Body of pancreas (tissue), 4 donors: ENCODE data around the gene KIF6. TPM values are rescaled to one million over a fixed set of nuclear protein-coding genes. Genes with fewer than 3 reads are reported as not detected.

ENCODE experiments used
- ATAC-seq: fragments of 150-250 bp; one replicate; pipeline ENCODE4 v1.9.1; 2016
- DNase-seq, 4 donors: peaks; one replicate each; pipeline ENCODE4 v3.0.0-alpha.2; 2019
- H3K27ac ChIP-seq, 4 donors: fragments of 200-600 bp; sonication (generic); 1 replicate in 3 of 4; 2 replicates in 1 of 4; pipeline versions ENCODE4 v1.5.1 to v1.6.1; 2016 to 2019; ENCODE audit warnings: mild to moderate bottlenecking in 1 of 4, mixed read lengths in 1 of 4, moderate library complexity in 1 of 4
- H3K27me3 ChIP-seq, 2 donors: fragments of 200-600 bp; sonication (generic); one replicate each; pipeline ENCODE4 v1.6.0; 2016; ENCODE audit warnings: mild to moderate bottlenecking in 1 of 2
- H3K36me3 ChIP-seq, 2 donors: fragments of 200-600 bp; sonication (generic); replicated peaks in 1 of 2; 2 replicates each; pipeline ENCODE4 v1.5.1; 2016; ENCODE audit warnings: low read depth in 2 of 2; ENCODE audit not compliant: insufficient read depth in 1 of 2
- H3K4me1 ChIP-seq: fragments of 200-600 bp; sonication (generic); one replicate; pipeline ENCODE4 v1.6.0; 2016
- H3K4me3 ChIP-seq, 2 donors: fragments of 200-600 bp; sonication (generic); 1 replicate in 1 of 2; 2 replicates in 1 of 2; pipeline ENCODE4 v1.5.1; 2016 to 2019
- H3K9me3 ChIP-seq, 3 donors: fragments of 200-600 bp; sonication (generic); 1 replicate in 2 of 3; 2 replicates in 1 of 3; pipeline ENCODE4 v1.5.1; 2016
- POLR2A ChIP-seq, 3 donors: fragments of 450-650 bp; IDR thresholded peaks; one replicate each; pipeline ENCODE4 v1.6.1; 2016; ENCODE audit warnings: antibody characterized with exemption in 3 of 3, mild to moderate bottlenecking in 2 of 3
- WGBS, 2 donors: methylation state at CpG; one replicate each; pipeline ENCODE4 v1.1.5; 2017; 5-methylcytosine and 5-hydroxymethylcytosine counted together
- intact Hi-C: fragments of 100-400 bp; cut with DNase I; formaldehyde crosslinking; loops from one replicate; pipeline ENCODE4 v1.15.1; 2023
- total RNA-seq, 2 donors: library from RNA; depleted of rRNA; stranded (reverse); fragments of >200 nt; gene quantifications; one replicate each; pipeline ENCODE4 v1.1.0, GENCODE V29; 2016
- TF ChIP-seq, protein P1 (sequence below), 7 experiments: fragments of 450-650 bp in 4 of 7; fragments of 200-600 bp in 3 of 7; sonication (generic) in 3 of 7; IDR thresholded peaks; one replicate each; pipeline ENCODE4 v1.5.1; 2016 to 2019; ENCODE audit warnings: antibody characterized with exemption in 7 of 7

Gene KIF6
- total RNA-seq, 2 donors from 2014 or later = not detected

- peaks cover 33% of the 10 kb centered on the region for H3K4me1 ChIP-seq
- intact Hi-C loops = no loop called here
- DNase-seq (peak; percentile 27 to 54 (median 44)), ATAC-seq (no peak)
- H3K4me3 ChIP-seq = no peak overlapping the region
- no peak overlapping the region for H3K27ac ChIP-seq
- TF ChIP-seq POLR2A (IDR thresholded peaks at IDR 0.05) = no peak
- TF ChIP-seq, protein P1, sequence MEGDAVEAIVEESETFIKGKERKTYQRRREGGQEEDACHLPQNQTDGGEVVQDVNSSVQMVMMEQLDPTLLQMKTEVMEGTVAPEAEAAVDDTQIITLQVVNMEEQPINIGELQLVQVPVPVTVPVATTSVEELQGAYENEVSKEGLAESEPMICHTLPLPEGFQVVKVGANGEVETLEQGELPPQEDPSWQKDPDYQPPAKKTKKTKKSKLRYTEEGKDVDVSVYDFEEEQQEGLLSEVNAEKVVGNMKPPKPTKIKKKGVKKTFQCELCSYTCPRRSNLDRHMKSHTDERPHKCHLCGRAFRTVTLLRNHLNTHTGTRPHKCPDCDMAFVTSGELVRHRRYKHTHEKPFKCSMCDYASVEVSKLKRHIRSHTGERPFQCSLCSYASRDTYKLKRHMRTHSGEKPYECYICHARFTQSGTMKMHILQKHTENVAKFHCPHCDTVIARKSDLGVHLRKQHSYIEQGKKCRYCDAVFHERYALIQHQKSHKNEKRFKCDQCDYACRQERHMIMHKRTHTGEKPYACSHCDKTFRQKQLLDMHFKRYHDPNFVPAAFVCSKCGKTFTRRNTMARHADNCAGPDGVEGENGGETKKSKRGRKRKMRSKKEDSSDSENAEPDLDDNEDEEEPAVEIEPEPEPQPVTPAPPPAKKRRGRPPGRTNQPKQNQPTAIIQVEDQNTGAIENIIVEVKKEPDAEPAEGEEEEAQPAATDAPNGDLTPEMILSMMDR (IDR thresholded peaks at IDR 0.05) = peak in 3 of 7 experiments; percentile 9 to 32 (median 15)
- WGBS, 2 donors = 17 to 28% methylated on average over 3 of the region's 3 CpGs
- H3K36me3 ChIP-seq = no peaks in the 10 kb centered on the region
- H3K27me3 ChIP-seq = no peaks in the 10 kb centered on the region
- no peaks in the 10 kb centered on the region for H3K9me3 ChIP-seq
These were observed 349.8 kb downstream of the KIF6 start for GRCh38 chr6:39375405-39375804.

DNA sequence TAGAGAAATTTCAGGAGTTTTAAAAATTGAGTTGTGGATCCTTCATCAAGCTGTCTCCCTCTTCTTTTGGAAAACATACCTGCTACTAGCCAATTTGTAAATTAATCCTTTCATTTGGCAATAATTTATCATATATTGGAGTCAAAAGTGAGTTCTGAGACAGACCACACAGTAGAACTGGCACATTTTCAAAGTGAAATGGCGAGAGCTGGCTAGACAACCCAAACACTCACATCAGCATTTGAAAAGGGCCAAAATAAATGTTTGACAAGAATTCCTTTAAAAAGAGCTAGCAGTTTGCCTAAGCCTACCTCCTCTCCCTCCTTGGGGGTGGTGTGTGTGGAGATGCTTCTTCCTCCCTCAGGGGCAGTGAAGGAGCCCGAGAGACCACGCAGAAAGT is 354.8 kb downstream of the KIF6 start:
- intact Hi-C loops = no loop called here
- Histone ChIP-seq H3K36me3 (no peaks in the 10 kb centered on the region), H3K9me3 (no peaks in the 10 kb centered on the region), H3K27me3 (no peaks in the 10 kb centered on the region), H3K4me1 (peaks cover 5% of the 10 kb centered on the region), H3K27ac (no peak overlapping the region), H3K4me3 (no peak overlapping the region)
- TF ChIP-seq, protein P1 (IDR thresholded peaks at IDR 0.05) = no peak
- TF ChIP-seq POLR2A (IDR thresholded peaks at IDR 0.05) = no peak
- ATAC-seq (no peak), DNase-seq (no peak)
- 70 to 71% methylated on average over 3 of the region's 3 CpGs for WGBS, 2 donors

DNA sequence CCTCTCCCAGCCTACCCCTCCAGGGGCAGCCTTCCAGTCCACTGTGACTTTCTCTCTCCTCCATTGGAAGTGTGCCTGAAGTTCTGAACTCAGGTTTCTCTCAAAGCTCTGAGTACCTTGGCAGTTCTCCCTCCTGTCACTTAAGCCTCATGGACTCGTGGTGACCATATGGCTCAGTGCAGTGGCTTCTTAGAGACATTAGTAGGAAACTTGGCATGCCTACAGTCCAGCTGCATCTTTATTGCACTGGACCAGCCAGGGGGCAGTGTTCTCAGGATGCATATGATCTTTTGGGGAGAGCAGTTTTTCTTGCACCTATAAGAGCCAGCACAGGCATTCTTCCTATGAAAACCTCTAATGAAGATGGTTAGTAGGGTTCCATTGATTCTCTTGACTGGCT is 355.2 kb downstream of the KIF6 start:
- no peak overlapping the region for H3K4me3 ChIP-seq
- DNase-seq = peak; percentile 32 to 56 (median 34)
- no peak for ATAC-seq
- H3K27me3 ChIP-seq = no peaks in the 10 kb centered on the region
- peaks cover under 1% of the 10 kb centered on the region for H3K4me1 ChIP-seq
- TF ChIP-seq, protein P1 (IDR thresholded peaks at IDR 0.05) = peak in 6 of 7 experiments; percentile 12 to 39 (median 26)
- no peak for TF ChIP-seq POLR2A (IDR thresholded peaks at IDR 0.05)
- H3K9me3 ChIP-seq = no peaks in the 10 kb centered on the region
- H3K27ac ChIP-seq = no peak overlapping the region
- intact Hi-C loops = loop anchor here (5.0 kb wide), 1 partner anchor 522 kb away; no protein-coding TSS in a partner anchor
- no peaks in the 10 kb centered on the region for H3K36me3 ChIP-seq
- WGBS, 2 donors = 10 to 30% methylated on average over 1 of the region's 1 CpG

DNA sequence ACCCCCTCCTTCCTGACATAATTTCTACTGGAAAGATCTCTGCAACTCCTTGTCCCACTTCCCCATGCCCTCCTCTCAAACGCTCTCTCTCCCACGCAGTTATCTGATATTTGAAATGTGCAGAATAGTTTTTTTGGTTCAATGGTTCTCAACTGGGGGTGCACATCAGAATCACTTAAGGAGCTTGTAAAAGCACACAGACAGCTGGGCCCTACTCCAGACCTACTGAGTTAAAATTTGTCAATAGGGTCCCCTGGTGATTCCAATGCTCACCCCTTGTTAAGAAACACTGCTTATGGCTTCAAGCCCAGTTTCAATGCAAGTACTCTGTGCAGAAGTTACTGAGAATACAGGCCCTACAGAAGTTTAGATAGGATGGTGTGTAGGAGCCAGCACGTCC is 357.5 kb downstream of the KIF6 start:
- no peaks in the 10 kb centered on the region for H3K36me3 ChIP-seq
- H3K4me3 ChIP-seq = no peak overlapping the region
- no peak overlapping the region for H3K27ac ChIP-seq
- DNase-seq (no peak), ATAC-seq (no peak)
- WGBS, 2 donors = 76 to 79% methylated on average over 3 of the region's 3 CpGs
- no peaks in the 10 kb centered on the region for H3K9me3 ChIP-seq
- TF ChIP-seq POLR2A (IDR thresholded peaks at IDR 0.05) = no peak
- TF ChIP-seq, protein P1 (IDR thresholded peaks at IDR 0.05) = no peak
- intact Hi-C loops = loop anchor here (5.0 kb wide), 1 partner anchor 525 kb away; no protein-coding TSS in a partner anchor
- H3K27me3 ChIP-seq = no peaks in the 10 kb centered on the region
- no peaks in the 10 kb centered on the region for H3K4me1 ChIP-seq

DNA sequence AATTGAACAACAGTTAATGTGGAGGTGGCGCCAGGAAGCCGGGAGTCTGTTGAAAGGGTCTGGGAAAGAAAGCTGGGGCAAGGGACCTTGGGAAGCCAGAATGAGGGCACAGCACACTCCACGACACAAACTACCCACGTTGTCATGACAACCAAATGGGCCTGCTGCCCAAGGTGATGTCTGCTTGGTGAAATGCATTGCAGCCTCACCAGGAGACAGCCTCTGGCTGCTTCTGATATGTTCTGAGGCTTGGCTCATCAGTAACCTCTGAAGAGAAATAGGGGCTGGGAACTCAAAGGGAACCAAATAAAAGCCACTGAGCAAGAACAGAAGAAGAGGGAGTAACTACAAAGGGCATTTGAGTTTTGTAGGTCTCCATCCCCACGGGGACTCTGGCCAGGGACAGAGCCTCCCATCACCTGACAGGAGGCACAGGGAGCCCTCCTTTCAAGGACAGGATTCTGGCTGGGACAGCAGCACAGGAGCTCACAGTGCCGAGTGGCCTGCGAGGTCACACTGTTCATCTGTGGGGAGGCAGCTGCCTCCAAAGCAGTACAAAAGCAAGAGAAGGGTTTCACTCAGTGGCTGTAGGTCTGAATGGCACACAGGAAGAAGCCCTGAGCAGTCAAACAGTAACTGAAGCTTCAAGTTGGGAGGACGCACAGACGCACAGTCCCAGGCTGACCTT is 358.1 kb downstream of the KIF6 start:
- Histone ChIP-seq H3K27ac (no peak overlapping the region), H3K4me3 (no peak overlapping the region), H3K36me3 (no peaks in the 10 kb centered on the region), H3K9me3 (no peaks in the 10 kb centered on the region), H3K4me1 (peaks cover 3% of the 10 kb centered on the region), H3K27me3 (no peaks in the 10 kb centered on the region)
- peak in 2 of 4 donors; percentile 35 to 50 for DNase-seq
- TF ChIP-seq, protein P1 (IDR thresholded peaks at IDR 0.05) = no peak
- TF ChIP-seq POLR2A (IDR thresholded peaks at IDR 0.05) = no peak
- no peak for ATAC-seq
- 64 to 71% methylated on average over 8 to 9 of the region's 9 CpGs for WGBS, 2 donors
- intact Hi-C loops = loop anchor here (5.0 kb wide), 1 partner anchor 525 kb away; no protein-coding TSS in a partner anchor
